GM18907 (cell line): ENCODE results near the gene ZNF878.
"Not testable (repeated sequence)": the region's sequence is repeated elsewhere in the genome, so short reads cannot be mapped to it uniquely, and the experiment has no call there.

Experiments
- ATAC-seq: cut with Tn5 transposase; IDR thresholded peaks from one replicate; pipeline ENCODE4 v1.9.1; 2021; ENCODE audit warnings: mild to moderate bottlenecking, moderate library complexity; ENCODE audit not compliant: unreplicated experiment

The ZNF878 gene

DNA sequence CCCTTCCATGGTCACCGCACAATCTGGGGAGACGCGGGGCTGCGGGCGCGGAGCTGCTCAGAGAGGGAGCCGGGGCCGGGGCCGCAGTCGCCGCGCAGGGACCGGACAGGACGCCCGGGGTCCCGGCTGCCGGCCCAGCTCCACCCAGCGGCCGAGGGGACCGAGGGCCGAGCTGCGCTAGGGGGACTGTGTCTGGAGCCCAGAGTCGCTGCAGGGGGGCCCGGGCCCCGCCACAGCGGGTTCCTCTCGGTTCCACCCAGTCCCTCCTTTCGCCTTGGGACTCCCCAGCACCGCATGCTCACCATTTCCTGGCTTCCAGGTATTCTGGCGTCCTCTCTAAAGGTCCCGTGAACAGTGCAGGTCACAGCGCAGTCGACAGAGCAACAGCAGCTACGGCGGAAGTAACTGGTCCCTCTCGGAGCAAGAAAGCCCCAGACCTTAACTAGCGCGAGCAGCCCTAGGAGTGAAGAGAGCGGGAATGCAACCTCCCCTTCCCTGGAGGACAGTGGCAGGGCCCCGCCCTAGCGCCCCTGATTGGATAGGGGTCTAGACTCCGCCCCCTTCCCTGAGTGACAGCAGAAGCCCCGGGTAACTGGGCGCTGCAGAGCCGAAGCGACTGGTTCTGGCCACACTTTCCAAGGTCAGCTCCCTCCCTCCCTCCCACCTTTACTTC, at the start of gene ZNF878:
Gene ZNF878, minus strand, starts transcription at position 465 of the 673 bp plus-strand sequence. Its CDS starts 160 bp downstream, at position 305.
- peak; percentile 85 for ATAC-seq

DNA sequence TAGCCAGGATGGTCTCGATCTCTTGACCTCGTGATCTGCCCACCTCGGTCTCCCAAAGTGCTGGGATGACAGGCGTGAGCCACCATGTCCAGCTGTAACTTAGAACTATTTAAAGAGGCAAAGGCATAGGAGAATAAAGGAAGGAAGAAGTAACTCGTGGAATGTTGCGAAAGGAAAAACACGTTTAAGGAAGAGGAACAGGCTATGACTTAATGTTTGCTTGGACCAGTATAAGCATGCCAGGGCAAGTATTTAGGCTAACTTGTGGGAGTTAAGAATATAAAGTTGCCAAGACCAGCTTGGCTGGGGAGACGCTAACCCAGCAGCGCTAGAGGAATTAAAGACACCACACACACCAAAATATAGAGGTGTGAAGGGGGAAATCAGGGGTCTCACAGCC, 45.3 kb upstream of the ZNF878 start:
- no peak for ATAC-seq

DNA sequence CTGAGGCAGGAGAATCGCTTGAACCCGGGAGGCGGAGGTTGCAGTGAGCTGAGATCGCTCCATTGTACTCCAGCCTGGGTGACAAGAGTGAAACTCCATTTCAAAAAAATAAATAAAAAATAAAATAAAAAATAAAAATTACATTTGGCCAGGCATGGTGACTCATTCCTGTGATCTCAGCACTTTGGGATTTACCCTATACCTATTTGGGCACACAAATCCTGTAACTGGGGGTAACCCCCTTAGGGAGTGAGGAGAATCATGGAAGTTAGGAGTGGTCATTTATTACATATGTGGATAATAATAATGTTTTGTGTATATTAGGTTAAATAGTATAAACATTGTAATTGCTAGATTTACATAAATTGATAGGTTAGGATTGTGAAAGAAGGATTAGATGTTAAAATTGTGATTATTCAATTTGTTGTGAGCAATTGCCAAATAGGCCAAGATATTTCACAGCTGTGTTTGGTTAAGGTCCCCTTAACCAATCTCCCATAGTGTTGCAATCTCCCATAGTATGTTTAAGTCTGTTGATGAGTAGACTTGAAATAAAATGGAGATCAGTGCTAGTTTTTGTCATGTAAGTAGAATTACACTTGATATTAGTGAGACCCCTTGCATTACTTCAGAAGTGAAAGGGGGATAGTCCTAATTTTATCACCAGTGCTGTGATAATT, 42.5 kb upstream of the ZNF878 start:
- no peak for ATAC-seq

DNA sequence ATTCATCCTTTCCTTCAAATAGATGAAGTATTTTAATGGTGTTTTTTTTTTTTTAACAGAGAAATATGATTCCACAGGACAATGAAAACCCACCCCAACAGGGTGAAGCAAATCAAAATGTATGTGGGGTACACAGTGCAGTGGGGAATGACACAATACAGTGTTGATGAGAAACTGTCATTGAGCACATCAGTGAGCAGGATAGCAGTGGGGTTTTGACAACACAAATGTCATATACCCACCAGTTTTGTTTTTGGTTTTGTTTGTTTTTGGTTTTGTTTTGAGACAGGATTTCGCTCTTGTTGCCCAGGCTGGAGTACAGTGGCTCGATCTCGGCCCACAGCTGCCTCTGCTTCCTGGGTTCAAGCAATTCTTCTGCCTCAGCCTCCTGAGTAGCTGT, 41.0 kb upstream of the ZNF878 start:
- no peak for ATAC-seq

DNA sequence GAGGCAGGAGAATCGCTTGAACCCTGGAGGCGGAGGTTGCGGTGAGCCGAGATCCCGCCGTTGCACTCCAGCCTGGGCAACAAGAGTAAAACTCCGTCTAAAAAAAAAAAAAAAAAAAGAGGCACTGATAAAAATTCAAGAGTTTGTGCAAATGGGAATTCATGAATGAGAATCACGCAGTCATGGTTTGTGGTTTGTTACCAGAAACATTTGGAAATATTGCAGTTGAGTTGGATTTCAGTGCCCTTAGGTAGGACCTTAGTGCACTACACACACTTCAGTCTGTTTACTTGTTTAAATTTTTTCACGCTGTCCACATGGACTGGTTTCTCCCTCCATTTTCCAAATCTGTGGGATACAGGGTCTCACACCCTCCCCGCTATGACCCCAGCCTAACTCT, 40.2 kb upstream of the ZNF878 start:
- ATAC-seq, result no peak

DNA sequence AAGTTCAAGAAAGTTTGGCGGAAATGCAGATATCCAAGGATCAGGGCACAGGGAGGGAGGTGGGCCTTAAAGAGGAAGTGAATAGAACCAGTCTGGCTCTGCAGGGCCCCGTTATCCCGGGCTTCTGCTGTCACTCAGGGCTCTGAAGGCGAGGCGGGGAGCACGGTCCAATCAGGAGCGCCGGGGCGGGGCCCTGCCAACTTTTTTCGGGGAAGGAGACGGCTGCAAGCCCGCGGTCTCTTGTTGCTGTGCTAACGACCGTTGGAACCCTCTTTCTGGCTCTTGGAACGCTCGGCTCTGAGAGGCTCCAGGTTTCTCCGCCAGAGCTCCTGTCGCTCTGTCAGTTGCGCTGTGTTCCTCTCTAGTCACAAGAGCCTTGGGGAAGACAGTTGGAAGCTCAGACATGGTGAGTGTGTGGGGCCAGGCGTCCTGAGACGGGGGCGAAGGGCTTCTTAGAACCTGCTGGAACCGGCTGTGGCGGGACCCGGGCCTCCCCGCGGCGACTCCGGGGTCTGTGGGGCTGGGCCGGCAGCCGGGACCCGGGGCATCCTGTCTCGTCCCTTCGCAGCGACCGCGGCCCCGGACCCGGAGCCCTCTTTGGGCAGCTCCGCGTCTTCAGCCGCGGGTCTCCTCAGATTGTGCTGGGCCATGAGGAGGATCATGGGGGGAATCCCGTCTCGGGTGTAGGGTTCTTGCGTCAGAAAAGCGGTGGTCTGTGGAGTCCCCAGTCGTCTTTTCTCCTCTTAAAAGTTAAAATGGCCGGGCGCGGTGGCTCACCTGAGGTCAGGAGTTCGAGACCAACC, 39.5 kb upstream of the ZNF878 start:
- peak; percentile 45 for ATAC-seq

DNA sequence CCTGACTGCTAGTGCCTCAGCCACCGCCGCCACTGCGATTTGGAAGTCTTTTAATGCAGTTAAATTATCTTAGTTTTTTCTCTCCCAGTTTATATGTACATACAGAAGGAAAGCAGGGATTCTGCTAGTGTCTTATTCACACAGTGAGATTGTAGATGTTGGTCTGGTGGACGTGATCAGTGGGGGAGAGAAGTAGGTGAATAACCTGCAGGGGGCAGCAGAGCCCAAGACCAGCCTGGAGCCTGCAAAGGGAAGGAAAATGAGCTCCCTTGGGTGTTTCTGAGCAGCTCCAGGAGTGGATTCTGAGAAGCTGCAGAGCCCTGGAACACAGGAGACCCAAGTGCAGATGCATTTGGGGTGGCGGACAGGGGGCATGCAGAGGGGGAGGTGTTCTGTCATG, 38.0 kb upstream of the ZNF878 start:
- no peak for ATAC-seq

DNA sequence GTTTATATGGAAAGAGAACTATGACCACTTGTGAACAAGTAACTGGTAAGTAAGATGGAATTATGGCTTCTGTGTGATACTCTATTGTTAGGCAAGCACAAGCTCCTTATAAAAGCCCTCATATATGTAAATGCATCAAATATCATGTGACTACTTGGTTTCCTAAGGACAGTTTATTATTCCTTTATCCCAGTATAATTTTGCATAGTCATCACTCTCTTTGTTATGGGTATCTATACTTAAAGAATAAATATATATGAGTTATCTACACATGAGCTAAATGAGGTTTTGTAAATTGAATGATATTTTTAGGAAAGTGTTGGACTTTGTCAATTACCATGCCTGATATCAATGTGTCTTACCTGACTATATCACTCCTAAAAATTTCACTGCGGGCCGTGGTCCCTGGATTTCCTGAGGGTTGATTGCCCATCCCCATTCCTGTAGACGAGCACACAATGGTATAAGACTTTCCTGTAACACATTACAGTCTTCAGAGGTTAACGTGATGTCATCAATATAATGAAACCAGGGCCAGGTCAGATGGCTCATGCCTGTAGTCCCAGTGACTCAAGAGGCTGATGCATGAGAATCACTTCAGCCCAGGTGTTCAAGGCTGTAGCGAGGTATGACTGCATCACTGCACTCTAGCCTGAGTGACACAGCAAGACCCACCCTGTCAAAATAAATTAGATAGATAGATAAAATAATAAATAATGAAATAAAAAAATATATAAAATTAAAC, 32.5 kb upstream of the ZNF878 start:
- no peak for ATAC-seq

DNA sequence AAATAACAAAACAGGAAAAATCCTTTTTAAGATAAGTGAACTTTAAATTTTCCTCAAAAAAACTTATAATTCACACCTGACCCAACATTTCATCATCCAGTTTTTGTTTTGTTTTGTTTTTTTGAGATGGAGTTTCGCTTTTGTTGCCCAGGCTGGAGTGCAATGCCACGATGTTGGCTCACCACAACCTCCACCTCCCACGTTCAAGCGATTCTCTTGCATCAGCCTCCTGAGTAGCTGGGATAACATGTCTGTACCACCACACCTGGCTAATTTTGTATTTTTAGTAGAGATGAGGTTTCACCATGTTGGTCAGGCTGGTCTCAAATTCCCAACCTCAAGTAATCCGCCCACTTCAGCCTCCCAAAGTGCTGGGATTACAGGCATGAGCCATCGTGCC, 30.6 kb upstream of the ZNF878 start:
- not testable (repeated sequence) for ATAC-seq

DNA sequence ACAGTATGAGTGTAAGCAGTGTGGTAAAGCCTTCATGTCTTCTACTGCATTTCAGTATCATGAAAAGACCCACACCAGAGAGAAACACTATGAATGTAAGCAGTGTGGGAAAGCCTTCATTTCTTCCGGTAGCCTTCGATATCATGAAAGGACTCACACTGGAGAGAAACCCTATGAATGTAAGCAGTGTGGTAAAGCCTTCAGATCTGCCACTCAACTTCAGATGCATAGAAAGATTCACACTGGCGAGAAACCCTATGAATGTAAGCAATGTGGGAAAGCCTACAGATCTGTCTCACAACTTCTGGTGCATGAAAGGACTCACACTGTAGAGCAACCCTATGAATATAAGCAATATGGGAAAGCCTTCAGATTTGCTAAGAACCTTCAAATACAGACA, 24.6 kb upstream of the ZNF878 start:
- ATAC-seq, result no peak

DNA sequence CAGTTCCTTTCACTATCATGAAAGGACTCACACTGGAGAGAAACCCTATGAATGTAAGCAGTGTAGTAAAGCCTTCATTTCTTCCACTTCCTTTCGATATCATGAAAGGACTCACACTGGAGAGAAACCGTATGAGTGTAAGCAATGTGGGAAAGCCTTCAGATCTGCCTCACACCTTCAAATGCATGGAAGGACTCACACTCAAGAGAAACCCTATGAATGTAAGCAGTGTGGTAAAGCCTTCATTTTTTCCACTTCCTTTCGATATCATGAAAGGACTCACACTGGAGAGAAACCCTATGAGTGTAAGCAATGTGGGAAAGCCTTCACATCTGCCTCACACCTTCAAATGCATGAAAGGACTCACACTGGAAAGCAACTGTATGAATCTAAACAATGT, 23.6 kb upstream of the ZNF878 start:
- ATAC-seq, result not testable (repeated sequence)

DNA sequence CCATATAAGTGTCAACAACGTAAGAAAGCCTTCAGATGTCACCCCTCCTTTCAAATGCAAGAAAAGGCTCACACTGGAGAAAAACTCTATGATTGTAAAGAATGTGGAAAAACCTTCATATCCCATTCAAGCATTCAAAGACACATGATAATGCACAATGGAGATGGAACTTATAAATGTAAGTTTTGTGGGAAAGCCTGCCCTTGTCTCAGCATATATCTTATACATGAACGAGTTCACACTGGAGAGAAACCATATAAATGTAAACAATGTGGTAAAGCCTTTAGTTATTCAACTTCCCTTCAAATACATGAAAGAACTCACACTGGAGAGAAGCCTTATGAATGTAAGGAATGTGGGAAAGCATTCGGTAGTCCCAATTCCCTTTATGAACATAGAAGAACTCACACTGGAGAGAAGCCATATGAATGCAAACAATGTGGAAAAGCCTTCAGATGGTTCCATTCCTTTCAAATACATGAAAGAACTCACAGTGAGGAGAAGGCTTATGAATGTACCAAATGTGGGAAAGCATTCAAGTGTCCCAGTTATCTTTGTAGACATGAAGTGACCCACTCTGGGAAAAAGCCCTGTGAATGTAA, 22.9 kb upstream of the ZNF878 start:
- ATAC-seq, result no peak

DNA sequence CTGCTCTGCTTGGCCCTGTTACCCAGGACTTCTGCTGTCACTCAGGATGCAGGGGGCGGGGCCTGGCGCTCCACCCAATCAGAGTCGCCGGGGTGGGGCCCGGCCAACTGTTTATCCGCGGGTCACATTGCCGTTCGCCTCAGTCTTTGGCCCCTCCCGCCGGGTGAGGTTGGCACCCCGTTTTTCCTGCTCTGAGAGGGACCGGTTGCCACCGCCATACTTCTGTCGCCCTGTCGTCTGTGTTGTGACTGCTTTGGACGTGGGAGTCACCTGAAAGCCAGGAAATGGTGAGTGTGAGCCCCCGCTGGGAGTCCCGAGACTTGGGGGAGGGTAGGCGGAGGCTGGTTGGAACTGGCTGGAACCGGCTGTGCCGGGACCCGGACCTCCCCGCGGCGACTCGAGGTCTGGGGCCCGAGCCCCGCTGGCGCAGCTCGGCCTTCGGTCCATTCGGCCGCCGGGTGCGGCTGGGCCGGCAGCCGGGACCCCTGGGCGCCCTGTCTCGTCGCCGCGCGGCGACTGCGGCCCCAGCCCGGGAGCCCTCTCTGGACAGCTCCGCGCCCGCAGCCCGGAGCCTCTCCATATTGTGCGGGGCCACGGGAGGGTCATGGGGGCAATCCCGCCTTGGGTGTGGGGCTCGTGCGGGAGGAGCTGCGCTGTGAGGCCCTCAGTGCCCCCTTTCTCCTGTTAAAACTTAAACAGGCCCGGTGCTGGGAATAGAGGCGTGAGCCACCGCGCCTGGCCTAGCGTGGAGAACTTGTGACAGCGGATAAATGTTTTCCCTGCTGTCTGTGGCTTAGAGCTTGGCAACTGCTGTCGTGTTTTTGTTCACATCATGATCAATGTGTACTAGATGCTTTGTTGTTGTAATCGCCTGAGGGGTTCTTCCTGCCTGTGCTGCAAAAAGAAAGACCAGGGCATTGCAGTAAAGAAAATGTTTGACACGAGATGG, 12.1 kb upstream of the ZNF878 start, which contains the start of gene ZNF844:
Gene ZNF844, plus strand, starts transcription at position 142 of the 949 bp plus-strand sequence. Its CDS starts 143 bp downstream, at position 285.
- ATAC-seq, result peak; percentile 80

DNA sequence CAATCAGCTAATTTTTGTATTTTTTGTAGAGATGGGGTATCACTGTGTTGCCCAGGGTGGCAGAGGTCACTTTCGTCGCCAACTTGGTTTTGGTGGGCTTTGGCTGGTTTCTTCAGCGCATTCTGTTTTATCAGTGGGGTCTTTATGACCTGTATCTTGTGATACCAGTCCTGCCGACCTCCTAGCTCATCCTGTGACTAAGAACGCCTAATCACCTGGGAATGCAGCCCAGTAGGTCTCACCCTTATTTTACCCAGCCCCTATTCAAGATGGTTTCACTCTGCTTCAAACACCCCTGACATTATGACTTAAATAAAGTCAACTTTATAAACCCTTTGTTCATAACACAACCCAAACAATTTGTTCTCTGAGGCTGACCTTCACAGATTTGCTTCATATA, 3.0 kb upstream of the ZNF878 start:
- no peak for ATAC-seq

DNA sequence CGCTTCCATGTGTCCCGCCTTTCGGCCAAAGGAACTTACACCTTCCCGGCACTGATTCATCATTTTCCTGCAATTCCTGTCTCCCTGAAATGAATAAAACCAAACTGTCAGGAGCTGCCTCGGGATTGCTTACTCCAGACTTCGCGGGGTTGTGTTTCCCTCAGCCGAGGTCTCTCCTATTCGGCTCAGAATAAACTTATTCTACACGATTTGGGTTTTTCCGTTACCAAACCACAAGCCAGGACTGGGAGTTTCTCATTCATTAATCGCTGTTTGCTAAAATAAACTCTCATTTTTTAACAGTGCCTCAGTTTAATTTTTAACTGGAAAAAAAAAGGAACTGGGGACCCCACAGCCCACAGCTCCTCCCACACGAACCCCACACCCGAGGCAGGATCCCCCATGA, 667 bp downstream of the ZNF878 start:
- ATAC-seq, result no peak

DNA sequence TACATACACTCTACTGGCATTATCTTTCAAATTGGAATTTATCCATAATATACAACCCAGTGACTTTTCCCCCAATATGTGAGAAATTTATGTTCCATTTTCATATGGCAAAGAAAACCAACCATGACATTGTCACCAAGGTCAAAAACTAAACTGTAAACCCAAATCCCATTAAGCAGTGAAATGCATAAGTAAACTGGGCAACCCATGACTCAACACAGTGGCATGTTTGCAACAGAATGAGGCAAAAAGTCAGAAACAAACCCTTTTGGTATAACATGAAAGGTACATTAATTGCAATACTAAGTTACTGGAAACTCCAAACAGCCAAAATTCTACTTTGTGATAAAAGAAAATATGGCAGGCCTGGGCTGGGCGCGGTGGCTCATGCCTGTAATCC, 4.9 kb downstream of the ZNF878 start:
- ATAC-seq, result no peak

DNA sequence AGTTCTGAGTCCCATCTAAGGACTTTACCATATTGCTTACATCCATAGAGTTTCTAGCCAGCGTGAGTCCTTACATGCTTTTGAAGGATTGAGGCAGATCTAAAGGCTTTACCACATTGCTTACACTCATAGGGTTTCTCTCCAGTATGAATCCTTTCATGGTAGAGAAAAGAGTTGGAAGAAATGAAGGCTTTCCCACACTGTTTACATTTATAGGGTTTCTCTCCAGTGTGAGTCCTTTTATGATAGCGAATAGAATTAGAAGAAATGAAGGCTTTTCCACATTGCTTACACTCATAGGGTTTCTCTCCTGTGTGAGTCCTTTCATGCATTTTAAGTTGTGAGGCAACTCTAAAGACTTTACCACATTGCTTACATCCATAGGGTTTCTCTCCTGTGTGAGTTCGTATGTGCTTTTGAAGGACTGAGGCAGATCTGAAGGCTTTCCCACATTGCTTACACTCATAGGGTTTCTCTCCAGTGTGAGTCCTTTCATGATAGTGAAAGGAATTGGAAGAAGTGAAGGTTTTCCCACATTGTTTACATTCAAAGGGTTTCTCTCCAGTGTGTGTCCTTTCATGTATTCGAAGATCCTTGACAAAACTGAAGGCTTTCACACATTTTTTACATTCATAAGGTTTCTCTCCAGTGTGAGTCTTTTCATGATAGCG, 8.9 kb downstream of the ZNF878 start:
- no peak for ATAC-seq

DNA sequence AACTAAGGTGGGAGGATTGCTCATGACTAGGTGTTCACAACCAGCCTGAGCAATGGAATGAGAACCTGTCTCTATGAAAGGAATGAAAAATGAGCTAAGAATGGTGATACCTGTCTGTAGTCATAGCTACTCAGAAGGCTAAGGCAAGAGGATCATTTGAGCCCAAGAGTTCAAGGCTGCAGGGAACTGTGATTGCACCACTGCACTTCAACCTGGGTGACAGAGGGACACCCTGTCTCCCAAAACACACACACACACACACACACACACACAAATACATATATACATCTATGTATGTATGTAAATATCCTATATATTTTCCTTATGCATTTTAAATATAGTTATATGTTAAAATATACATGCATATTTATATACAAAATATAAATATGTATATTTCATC, 9.9 kb downstream of the ZNF878 start:
- ATAC-seq, result no peak
